Osteoblast (primary cell): ENCODE data around the gene PATJ. TPM values are rescaled to one million over a fixed set of nuclear protein-coding genes. Genes with fewer than 3 reads are reported as not detected.
A peak's percentile ranks its signal among the peaks of the same experiment; 100 is the strongest.

Experiments used
- DNase-seq: peaks from one replicate; pipeline ENCODE4 v3.0.0; 2011; ENCODE audit warnings: low spot score, mixed read lengths; ENCODE audit not compliant: insufficient read length; ENCODE audit errors: missing footprints
- H2AFZ ChIP-seq: 2 replicates; pipeline ENCODE4 v1.6.0; 2011; ENCODE audit warnings: mild to moderate bottlenecking, low read length
- H3K27ac ChIP-seq: 2 replicates; pipeline ENCODE4 v1.5.1; 2011; ENCODE audit warnings: mild to moderate bottlenecking, low read depth, low read length, moderate library complexity
- H3K27me3 ChIP-seq: 2 replicates; pipeline ENCODE4 v1.6.0; 2012; ENCODE audit warnings: mild to moderate bottlenecking, control low read depth, inconsistent platforms, low read length, moderate library complexity; ENCODE audit not compliant: insufficient read depth
- H3K36me3 ChIP-seq: 2 replicates; pipeline ENCODE4 v1.5.1; 2011; ENCODE audit warnings: mild to moderate bottlenecking, low read length, control low read depth, moderate library complexity; ENCODE audit not compliant: insufficient read depth
- H3K4me1 ChIP-seq: 2 replicates; pipeline ENCODE4 v1.5.1; 2011; ENCODE audit warnings: mild to moderate bottlenecking, low read length, control low read depth, moderate library complexity; ENCODE audit not compliant: insufficient read depth
- H3K4me2 ChIP-seq: 2 replicates; pipeline ENCODE4 v1.6.0; 2011; ENCODE audit warnings: mild to moderate bottlenecking, low read length; ENCODE audit not compliant: insufficient read depth
- H3K4me3 ChIP-seq: fragments of 200-600 bp; sonication (generic); 3 replicates; pipeline ENCODE4 v1.5.1; 2012; ENCODE audit warnings: mild to moderate bottlenecking, low read length, inconsistent platforms; ENCODE audit not compliant: insufficient read depth
- H3K79me2 ChIP-seq: 2 replicates; pipeline ENCODE4 v1.6.0; 2012; ENCODE audit warnings: mild to moderate bottlenecking, low read length, control low read depth, inconsistent platforms; ENCODE audit not compliant: insufficient read depth
- H3K9me3 ChIP-seq: 2 replicates; pipeline ENCODE4 v1.5.1; 2011; ENCODE audit warnings: low read depth, low read length, control low read depth
- H4K20me1 ChIP-seq: 2 replicates; pipeline ENCODE4 v1.6.0; 2012; ENCODE audit warnings: mild to moderate bottlenecking, low read length, control low read depth; ENCODE audit not compliant: insufficient read depth
- CTCF ChIP-seq: IDR thresholded peaks from 2 replicates; pipeline ENCODE4 v1.5.1; 2011; ENCODE audit warnings: mild to moderate bottlenecking, low read depth, low read length, moderate library complexity; ENCODE audit errors: extremely low read depth
- total RNA-seq: library from RNA; depleted of rRNA; stranded (reverse); fragments of >200 nt; gene quantifications from 2 replicates; pipeline ENCODE4 v1.2.3, GENCODE V29; 2012

The PATJ gene
- total RNA-seq, 1 donor = 10.1 TPM

GRCh38 chr1:61808968-61809367, 66.7 kb downstream of the PATJ start:
- no peaks in the 10 kb centered on the region for H3K9me3 ChIP-seq
- no peaks in the 10 kb centered on the region for H3K36me3 ChIP-seq
- H3K4me3 ChIP-seq = no peak overlapping the region
- no peak overlapping the region for H2AFZ ChIP-seq
- H3K4me2 ChIP-seq = no peak overlapping the region
- H3K27ac ChIP-seq = no peak overlapping the region
- H4K20me1 ChIP-seq = no peaks in the 10 kb centered on the region
- H3K27me3 ChIP-seq = no peaks in the 10 kb centered on the region
- TF ChIP-seq CTCF = no peak
- DNase-seq = peak; percentile 68
- no peaks in the 10 kb centered on the region for H3K79me2 ChIP-seq
- peaks cover 4% of the 10 kb centered on the region for H3K4me1 ChIP-seq

- Histone ChIP-seq H3K4me1 (peaks cover 4% of the 10 kb centered on the region), H3K79me2 (no peaks in the 10 kb centered on the region), H3K36me3 (no peaks in the 10 kb centered on the region), H3K4me3 (no peak overlapping the region), H3K9me3 (no peaks in the 10 kb centered on the region), H4K20me1 (no peaks in the 10 kb centered on the region), H3K27ac (no peak overlapping the region), H3K4me2 (no peak overlapping the region), H2AFZ (peak overlapping the region; percentile 25), H3K27me3 (no peaks in the 10 kb centered on the region)
- no peak for TF ChIP-seq CTCF
- DNase-seq = no peak
Observed at GRCh38 chr1:61812916-61813315, 70.6 kb downstream of the PATJ start.

GRCh38 chr1:61816191-61816590, 73.9 kb downstream of the PATJ start:
- Histone ChIP-seq H3K27me3 (no peaks in the 10 kb centered on the region), H3K27ac (no peak overlapping the region), H3K36me3 (no peaks in the 10 kb centered on the region), H3K4me3 (no peak overlapping the region), H3K9me3 (no peaks in the 10 kb centered on the region), H4K20me1 (no peaks in the 10 kb centered on the region), H3K4me2 (no peak overlapping the region), H2AFZ (no peak overlapping the region), H3K79me2 (no peaks in the 10 kb centered on the region), H3K4me1 (no peaks in the 10 kb centered on the region)
- DNase-seq = no peak
- no peak for TF ChIP-seq CTCF

- Histone ChIP-seq H3K36me3 (no peaks in the 10 kb centered on the region), H3K4me2 (no peak overlapping the region), H2AFZ (no peak overlapping the region), H3K27ac (no peak overlapping the region), H4K20me1 (no peaks in the 10 kb centered on the region), H3K4me3 (no peak overlapping the region), H3K9me3 (no peaks in the 10 kb centered on the region), H3K4me1 (no peaks in the 10 kb centered on the region), H3K79me2 (no peaks in the 10 kb centered on the region), H3K27me3 (no peaks in the 10 kb centered on the region)
- no peak for TF ChIP-seq CTCF
- no peak for DNase-seq
Observed at GRCh38 chr1:61818992-61819391, 76.7 kb downstream of the PATJ start.
